BJ (cell line): ENCODE results near the gene METRNL. TPM values are rescaled to one million over a fixed set of nuclear protein-coding genes. Genes with fewer than 3 reads are reported as not detected.

Experiments used
- CTCF ChIA-PET: fragments of 350-600 bp; formaldehyde crosslinking; extraction: SDS; loops from one replicate; lab custom pipeline; 2021; ENCODE audit warnings: antibody characterized with exemption, inconsistent platforms; lab: Yijun Ruan, JAX
- POLR2A ChIA-PET: fragments of 300-600 bp; sonication (Branson Sonifier 250); formaldehyde crosslinking; extraction: SDS; loops from one replicate; lab custom pipeline; 2021; ENCODE audit warnings: antibody characterized with exemption; lab: Charles Lee
- DNase-seq: peaks from one replicate; pipeline ENCODE4 v3.0.0-alpha.2; 2011; ENCODE audit warnings: low read depth
- H3K27me3 ChIP-seq: 2 replicates; pipeline ENCODE4 v1.6.0; 2011; ENCODE audit warnings: low read length; ENCODE audit not compliant: control insufficient read depth, insufficient read depth
- H3K36me3 ChIP-seq: 2 replicates; pipeline ENCODE4 v1.5.1; 2011; ENCODE audit warnings: low read length; ENCODE audit not compliant: control insufficient read depth, insufficient read depth
- H3K4me3 ChIP-seq: 2 replicates; pipeline ENCODE4 v1.5.1; 2011; ENCODE audit warnings: low read depth, mild to moderate bottlenecking, control low read depth, low read length
- polyA plus RNA-seq: library from polyadenylated mRNA; depleted of rRNA; stranded (reverse); fragments of >200 nt; gene quantifications from 2 replicates; pipeline ENCODE4 v1.2.3, GENCODE V29; 2011
- TF ChIP-seq, protein P1 (sequence below): IDR thresholded peaks from 2 replicates; pipeline ENCODE4 v1.5.1; 2011; ENCODE audit warnings: low read depth, mild to moderate bottlenecking, control low read depth, inconsistent platforms, low read length, moderate library complexity; ENCODE audit not compliant: insufficient read depth

Gene METRNL
- polyA plus RNA-seq, 1 experiment: 63.2 TPM

DNA sequence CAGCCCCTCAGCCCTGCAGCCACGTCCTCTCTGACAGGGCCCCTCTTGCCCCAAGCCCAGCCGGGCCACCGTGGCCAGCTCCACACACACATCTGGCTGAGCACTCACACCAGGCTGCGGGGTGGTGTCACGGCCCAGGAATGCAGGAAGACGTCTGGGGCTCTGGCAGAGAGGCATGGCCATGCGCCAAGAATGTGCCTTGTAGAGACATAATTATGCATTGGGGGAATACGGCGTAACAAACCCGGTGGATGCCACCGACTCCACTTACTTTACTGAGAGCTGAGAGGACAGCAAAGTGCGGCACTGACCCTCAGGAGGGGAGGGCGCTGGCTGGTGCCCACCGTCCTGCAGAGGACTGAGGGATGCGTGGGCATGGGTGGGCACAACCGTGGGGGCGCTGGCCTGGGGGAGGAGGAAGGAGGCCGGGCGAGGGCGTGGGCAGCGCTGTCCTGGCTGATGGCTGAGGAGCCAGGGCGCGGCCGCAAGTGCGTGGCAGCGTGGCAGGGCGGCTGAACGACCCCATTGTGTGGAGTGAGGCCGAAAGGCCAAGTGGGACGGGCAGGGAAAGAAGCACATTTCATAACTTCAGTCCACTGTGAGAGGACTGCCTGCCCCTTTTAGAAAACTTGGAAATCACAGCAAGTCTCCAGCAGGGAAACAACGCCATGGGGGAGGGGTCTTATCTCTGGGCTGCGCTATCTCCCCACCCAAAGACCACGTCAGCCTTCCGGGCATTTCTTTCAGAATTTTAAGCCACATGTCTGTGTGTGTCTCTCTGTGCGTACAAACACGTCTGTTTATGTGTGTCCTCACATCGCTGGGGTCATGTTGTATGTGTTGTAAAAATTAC is 30.6 kb downstream of the METRNL start:
- Histone ChIP-seq H3K27me3 (no peaks in the 10 kb centered on the region), H3K4me3 (peak overlapping the region; percentile 30), H3K36me3 (no peaks in the 10 kb centered on the region)
- TF ChIP-seq, protein P1, sequence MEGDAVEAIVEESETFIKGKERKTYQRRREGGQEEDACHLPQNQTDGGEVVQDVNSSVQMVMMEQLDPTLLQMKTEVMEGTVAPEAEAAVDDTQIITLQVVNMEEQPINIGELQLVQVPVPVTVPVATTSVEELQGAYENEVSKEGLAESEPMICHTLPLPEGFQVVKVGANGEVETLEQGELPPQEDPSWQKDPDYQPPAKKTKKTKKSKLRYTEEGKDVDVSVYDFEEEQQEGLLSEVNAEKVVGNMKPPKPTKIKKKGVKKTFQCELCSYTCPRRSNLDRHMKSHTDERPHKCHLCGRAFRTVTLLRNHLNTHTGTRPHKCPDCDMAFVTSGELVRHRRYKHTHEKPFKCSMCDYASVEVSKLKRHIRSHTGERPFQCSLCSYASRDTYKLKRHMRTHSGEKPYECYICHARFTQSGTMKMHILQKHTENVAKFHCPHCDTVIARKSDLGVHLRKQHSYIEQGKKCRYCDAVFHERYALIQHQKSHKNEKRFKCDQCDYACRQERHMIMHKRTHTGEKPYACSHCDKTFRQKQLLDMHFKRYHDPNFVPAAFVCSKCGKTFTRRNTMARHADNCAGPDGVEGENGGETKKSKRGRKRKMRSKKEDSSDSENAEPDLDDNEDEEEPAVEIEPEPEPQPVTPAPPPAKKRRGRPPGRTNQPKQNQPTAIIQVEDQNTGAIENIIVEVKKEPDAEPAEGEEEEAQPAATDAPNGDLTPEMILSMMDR: no peak
- peak; percentile 65 for DNase-seq
- POLR2A ChIA-PET: no interaction called here
- CTCF ChIA-PET: interaction anchor here (1.0 to 1.3 kb wide), 2 partner anchors 26 to 91 kb away, joined by 3 read pairs; no protein-coding TSS in a partner anchor

DNA sequence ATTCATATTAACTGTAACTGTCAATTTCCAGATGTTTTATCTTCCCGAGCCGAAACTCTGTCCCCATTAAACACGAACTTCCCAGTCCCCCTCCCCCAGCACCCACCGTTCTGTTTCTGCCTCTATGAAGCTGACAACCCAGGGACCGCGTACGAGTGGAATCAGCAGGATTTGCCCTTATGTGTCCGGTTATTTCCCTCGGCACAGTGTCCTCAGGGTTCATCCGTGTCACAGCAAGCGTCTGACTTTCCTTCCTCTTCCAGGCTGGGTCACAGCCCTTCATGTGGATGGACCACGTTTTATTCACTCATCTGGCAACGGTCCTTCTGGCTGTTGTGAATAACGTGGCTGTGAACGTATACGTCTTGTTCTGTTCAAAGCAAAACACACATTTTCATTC is 31.3 kb downstream of the METRNL start:
- DNase-seq: no peak
- Histone ChIP-seq H3K36me3 (no peaks in the 10 kb centered on the region), H3K27me3 (no peaks in the 10 kb centered on the region), H3K4me3 (no peak overlapping the region)
- ChIA-PET POLR2A (no interaction called here), CTCF (no interaction called here)
- TF ChIP-seq, protein P1: no peak

DNA sequence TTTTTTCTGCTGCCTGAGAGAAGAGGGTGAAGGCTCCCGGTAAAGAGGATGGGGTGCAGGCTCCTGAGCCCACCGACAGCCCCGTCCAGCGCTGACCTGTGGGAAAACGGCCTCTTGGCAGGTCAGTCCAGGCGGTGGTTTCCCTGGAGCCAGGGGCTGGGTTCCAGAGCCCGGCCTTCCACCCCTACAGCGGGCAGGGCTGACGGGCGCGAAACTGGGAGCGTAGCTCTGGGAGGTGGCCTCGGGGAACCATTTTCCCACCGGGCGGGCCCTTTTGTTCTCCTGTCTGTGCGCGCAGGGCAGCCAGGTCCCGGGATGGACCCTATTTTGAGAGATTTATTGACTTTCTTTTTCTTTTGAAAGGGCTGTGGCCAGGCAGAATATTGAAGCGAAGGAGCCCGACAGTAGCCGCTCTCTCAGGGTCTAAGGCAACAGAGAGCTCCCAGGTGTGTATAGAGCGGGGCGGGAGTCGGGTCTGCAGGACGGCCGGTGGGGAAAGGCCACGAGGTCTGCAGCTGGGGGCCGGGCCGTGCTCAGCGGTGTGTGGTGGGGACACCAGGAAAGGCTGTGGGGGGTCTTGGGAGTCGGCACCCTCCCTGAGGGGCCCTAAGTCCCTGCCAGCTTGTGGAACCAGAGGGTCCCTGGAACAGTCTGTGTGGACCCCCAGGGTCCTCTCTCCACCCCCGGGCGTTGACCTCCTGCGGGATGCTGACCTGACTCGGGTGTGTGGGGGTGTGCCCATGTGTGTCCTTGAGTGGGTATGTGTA is 32.3 kb downstream of the METRNL start:
- TF ChIP-seq, protein P1: no peak
- ChIA-PET POLR2A (no interaction called here), CTCF (no interaction called here)
- Histone ChIP-seq H3K27me3 (no peaks in the 10 kb centered on the region), H3K36me3 (no peaks in the 10 kb centered on the region), H3K4me3 (no peak overlapping the region)
- DNase-seq: no peak

DNA sequence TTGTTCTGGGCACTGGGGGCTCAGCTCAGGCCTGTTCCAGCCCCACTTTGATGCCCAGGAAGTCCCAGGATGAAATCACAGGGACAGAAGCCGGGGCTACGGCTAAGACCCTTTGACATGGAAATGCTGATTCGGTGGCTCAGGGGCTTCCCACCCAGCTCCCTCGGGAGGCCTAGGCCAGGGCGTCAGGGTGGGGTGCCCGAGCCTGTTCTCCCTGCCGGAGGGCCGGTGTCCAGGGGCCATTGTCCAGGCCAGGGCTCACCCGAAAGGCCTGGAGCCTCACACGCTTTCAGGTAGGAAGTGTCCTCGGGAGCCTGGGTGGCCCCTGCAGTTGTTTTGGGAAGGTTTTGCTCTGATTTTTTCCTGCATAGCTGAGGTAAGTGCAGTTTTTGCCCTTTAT is 34.0 kb downstream of the METRNL start:
- DNase-seq: no peak
- H3K27me3 ChIP-seq: no peaks in the 10 kb centered on the region
- ChIA-PET CTCF (interaction anchor here (0.6 kb wide), 1 partner anchor 41 kb away, joined by 6 read pairs; no protein-coding TSS in a partner anchor), POLR2A (no interaction called here)
- no peak overlapping the region for H3K4me3 ChIP-seq
- no peaks in the 10 kb centered on the region for H3K36me3 ChIP-seq
- TF ChIP-seq, protein P1: no peak

DNA sequence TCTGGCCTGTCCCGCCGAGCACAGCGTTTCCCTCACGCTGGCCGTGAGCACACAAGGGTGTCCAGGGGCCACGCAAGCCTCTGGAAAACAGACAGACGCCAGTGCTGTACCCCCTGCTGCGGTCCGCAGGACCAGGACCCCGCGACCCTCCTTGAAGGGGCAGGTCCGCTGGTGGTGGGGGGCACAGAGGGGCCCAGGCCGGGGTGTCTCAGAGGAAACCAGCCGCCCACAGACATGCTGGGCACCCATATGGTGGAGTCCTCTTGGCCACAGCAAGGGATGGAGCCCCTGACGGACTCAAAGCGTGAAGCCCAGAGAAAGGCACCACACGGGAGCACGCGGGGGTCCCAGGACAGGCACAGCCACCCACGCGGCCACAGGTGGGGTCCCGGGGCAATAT is 34.4 kb downstream of the METRNL start:
- TF ChIP-seq, protein P1: no peak
- H3K4me3 ChIP-seq: no peak overlapping the region
- DNase-seq: no peak
- POLR2A ChIA-PET: no interaction called here
- no peaks in the 10 kb centered on the region for H3K36me3 ChIP-seq
- CTCF ChIA-PET: interaction anchor here (0.6 kb wide), 1 partner anchor 41 kb away, joined by 6 read pairs; no protein-coding TSS in a partner anchor
- H3K27me3 ChIP-seq: no peaks in the 10 kb centered on the region
